HG03460 (cell line): Measurements from ENCODE around the gene GPX4.

Source experiments
- ATAC-seq: cut with Tn5 transposase; IDR thresholded peaks from one replicate; pipeline ENCODE4 v1.9.1; 2021; ENCODE audit not compliant: unreplicated experiment

GPX4 gene

DNA sequence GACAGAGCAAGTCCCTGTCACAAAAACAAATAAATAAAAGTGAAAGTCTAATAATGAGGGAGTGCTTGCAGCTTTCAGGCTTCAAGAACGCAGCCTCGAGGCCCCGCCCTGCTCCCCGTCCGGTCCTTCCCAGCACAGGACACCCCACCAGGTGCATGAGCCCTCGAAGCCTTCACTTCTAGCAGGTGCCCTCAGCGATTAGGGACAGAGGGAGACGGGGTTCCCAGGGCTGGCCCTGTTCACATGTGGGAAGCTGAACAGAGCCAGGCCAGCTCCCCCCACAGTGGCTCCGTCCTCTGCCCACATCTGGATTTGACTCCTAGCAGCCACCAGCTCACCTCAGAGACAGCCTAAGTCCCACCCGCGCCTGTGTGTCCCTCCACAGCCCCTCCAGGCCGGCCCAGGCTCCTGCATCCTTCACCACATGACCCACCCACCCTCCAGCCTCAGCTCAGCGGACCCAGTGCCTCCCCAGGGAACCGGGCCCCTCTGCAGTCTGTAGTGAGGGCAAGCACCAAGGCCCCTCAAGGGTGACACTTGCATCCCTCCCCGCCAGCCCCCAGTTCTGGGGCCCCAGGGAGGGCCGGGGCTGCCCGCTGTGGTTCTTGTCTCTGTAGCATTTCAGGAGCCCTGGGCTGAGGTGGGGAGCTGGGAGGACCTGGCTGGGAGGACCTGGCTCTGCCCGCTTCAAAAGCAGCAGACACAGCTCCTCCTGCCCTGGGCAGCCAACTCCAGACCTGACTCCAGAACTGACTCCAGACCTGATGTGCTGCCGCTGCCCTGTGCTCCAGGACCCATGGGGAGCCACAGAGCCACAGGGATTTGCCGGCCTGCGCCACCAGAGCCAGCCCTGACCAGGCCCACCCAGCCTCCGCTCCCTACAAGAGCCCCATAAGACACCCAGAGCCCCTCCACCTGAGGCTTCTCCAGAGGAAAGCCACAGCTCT, 27.2 kb downstream of the GPX4 start:
- no peak for ATAC-seq

DNA sequence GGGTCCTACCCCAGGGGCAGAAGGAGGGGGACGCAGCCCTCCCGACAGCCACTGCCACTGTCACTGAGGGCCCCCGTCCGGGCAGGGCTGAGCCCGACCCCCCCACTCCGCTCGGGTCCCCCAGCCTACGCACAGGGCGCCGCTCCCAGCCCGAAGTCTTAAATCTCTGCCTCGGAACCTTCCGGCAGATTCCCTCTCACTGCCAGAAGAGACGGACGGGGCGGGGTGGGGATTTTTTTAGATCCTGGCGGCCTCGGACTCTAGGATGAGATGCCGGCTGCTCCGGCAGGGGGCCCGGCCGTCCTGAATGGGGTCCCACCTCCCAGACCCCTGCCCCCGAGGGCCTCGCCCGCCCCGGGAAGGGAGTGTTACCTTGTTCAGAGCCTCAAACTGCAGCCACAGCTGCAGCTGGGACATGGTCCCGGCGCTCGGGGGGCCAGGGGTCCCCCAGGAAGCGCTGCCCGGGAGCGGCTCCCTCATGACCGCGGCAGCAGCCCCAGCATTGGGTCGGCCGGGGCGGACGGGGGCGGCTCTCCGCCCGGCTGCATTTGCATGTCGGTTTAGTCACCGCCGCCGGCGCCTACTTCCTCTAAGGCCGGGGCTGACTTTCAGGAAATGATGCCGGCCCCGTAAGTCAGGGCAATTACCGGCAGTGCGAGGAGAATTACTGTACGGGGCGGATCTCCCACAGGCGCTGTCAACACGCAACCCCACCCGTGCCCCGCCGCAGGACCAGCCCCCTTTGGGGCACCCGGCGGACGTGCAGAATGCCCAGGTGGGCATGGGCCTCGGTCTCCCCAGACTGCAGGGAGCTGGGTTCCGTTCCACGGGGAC, 28.1 kb downstream of the GPX4 start:
- no peak for ATAC-seq

DNA sequence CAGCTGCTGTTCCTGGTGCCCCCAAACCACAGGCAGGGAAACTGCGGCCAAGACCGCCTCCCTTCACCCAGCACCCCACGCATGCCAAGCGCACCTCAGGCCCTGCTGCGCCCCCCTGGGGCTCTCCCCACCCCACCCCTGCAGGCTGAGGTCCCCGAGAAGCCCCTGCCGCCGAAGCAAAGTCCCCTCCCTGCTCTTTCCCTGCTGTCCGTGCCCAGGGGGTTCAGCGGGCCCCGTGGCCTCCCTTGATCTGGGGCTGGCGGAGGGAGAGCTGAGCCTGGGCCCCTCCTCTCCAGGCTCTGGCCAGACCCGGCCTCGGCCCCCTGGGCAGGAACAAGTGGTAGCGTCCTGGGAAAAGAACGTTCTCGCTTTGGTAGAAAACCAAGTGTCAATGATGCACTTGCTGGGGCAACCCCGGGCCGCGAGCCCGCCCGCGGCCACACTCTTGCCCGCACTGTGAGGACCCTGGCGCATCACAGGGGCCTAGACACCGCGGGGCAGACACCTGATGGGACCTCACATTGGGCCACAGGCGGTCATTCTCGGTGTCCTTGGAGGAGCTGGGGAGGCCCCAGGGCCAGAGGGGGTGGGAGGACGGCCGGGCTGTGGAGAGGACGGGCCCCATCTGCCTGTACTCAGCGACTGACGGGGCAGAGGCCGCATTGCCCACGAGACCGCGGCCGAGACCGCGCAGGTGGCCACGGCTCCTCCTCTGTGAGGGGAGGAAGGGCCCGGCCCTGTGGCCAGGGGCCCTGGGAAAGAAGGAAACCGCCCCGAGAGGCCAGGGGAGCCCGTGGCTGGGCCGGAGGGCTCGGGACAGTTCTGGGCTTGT, 29.0 kb downstream of the GPX4 start:
- no peak for ATAC-seq

DNA sequence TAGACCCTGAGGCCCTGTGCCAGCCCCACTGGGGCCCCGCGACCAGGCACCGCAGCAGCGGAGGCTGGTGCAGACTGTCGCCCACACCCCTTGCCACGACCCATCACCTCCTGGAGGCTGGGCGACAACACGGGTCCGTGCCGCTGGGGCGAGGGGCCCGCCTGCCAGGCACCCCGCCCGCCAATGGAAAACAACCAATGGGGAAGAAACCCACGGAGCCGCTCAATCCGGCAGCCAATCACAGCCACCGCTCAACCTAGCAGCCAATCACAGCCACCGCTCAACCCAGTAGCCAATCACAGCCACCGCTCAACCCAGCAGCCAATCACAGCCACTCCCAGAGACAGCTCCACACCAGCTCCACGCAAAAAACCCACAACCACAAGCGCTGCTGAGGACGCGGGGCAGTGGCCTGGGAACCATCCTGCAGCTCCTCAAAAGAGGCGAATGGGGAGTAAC, 29.7 kb downstream of the GPX4 start:
- no peak for ATAC-seq

DNA sequence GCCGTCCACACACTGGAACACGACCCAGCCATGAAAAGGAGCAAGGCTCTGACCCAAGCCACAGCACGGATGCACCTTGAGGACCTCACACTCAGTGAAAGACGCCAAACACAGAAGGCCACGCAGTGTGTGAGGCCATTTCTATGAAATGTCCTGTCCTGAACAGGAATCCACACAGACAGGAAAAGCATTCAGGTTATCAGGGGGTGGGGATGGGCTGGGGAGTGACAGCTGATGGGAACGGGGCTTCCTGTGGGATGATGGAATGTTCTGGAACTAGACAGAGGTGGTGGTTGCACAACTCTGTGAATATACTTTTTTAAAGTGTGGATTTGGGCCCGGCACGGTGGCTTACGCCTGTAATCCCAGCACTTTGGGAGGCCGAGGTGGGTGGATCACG, 30.6 kb downstream of the GPX4 start:
- ATAC-seq: no peak

DNA sequence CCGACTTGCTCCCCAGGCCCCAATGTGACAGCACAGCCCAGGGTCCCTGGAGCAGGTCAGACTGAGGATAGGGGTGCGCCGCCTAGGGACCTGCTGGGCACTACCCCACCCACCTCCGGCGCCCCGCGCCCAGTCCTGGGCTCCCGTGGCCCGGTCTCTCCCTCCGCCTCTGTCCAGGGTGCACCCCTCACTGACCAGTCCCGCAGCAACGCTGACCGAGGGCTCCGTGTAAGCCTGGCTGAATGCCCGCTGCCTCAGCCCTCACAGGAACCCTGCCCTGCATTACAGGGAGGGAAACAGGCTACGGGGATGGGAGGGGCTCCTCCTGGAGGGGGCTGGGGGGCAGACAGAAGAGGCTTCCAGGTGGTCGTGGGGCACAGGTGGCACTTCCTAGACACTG, 31.7 kb downstream of the GPX4 start:
- no peak for ATAC-seq

DNA sequence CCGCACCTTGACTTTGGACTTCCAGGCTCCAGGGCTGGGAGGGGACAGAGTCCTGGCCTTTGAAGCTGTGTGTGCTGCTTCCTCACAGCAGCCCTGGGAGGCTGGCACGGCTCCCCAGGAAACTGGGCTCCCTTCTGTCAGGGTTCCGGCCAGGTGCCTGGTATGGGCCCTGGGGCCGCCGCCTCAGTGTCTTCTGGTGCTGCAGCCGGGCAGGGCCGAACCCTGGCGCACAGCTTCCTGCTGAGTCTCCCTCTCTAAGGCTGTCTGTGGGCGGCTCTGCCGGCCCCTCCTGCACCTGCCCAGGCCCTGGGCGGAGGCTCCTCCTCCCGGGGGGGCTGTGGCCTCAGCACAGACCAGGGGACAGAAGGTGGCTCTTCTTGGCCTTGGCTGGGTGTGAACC, 32.4 kb downstream of the GPX4 start:
- ATAC-seq: no peak

DNA sequence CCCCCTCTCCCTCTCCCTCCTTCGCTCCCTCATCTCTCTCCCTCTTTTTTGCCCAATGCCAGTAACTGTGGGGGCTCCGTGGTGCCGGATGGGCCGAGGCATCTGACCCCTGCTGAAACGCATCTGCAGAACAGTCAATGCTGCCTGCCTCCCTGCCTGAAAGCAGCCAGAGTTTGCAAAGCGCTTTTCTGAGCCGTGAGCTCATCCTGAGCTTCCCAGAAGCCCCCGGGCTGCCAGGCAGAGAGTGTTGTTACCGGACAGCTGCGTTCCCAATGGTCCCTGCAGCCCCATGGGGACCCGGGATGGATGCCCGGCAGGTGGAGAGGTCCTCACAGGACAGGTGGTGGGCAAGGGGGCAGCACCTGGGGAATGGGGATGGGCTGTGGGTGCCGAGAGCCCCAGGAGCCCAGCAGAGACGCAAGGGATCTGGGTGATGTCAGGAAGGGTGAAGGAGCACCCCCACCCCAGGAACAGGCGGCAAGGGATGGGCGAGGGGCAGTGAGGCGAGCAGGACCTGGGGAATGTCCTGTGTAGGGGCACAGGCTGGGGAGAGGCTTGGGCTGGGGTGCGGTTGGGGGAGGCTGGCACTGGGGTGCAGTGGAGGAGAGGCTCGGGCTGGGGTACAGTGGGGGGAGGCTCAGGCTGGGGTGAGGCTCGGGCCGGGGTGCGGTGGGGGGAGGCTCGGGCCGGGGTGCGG, 33.0 kb downstream of the GPX4 start:
- no peak for ATAC-seq

DNA sequence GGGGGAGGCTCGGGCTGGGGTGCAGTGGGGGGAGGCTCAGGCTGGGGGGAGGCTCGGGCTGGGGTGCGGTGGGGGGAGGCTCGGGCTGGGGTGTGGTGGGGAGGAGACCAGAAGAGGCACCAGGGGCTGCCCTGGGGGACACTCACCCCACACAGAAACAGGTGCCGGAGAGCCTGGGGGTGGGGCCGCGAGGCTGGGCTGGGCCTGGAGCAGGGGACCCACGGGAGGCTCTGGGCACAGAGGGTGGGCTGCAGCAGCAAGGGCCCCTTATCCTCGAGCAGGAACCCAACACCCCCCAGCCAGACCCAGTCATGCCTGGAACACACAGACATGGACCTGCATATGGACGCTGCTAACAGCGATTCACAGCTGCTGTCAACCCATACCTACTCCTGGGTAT, 34.3 kb downstream of the GPX4 start:
- no peak for ATAC-seq

DNA sequence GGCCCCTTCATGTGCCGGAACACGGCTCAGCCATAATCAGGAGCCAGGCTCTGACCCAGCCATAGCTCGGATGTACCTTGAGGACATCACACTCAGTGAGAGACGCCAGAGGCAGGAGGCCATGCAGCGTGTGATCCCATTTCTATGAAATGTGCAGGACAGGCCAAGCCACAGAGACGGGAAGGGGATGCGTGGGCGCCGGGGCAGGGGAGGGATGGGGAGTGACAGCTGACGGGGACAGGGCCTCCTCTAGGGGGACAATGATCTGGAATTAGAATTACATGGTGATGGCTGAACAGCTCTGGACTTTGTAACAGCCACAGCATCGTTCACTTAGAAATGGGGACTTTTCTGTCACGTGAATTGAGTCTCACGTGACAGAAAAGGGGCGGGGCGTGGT, 35.3 kb downstream of the GPX4 start:
- no peak for ATAC-seq

DNA sequence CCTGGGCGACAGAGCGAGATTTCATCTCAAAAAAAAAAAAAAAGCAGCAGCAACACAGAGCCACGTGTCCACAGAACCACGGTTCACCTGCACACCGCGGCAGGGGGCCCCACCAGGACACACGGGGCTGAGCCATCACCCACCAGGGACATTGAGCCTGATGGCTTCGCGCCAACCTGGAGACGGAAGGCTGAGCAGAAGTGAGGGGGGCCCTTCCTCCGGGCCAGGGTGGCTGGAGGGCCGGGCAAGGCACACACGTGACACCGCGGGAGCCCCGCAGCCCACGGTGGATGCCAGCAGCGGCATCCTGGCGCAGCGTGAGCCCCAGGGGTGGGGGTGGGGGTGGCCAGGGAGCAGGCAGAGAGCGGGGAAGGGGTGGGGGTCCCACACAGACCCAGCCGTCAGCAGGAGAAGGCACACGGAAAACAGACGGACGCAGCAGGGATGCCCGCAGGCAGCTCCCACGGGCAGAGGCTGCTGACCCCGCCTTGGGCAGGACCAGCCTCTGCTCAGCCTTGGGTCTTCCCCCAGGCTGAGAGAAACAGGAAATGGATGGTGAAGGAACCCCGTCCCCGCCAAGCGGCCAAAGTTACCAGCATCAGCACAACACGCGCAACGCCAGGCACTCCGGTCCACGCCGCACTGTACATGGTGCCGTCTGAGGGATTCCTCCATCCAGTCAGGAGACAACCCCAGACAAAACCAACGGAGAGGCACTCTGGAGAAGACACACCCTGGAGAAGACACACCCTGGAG, 36.7 kb downstream of the GPX4 start:
- ATAC-seq: no peak

DNA sequence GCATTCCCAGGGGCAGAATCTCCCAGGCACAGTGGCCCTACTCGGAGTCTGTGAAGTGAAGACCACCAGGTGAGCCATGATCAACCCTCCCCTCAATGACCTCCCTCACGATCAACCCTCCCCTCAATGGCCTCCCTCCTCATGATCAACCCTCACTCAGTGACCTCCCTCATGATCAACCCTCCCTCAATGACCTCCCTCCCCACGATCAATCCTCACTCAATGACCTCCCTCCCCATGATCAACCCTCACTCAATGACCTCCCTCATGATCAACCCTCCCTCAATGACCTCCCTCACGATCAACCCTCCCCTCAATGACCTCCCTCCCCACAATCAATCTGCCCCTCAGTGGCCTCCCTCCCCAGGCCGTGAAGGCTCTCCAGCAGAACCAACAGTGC, 38.1 kb downstream of the GPX4 start:
- ATAC-seq: no peak

DNA sequence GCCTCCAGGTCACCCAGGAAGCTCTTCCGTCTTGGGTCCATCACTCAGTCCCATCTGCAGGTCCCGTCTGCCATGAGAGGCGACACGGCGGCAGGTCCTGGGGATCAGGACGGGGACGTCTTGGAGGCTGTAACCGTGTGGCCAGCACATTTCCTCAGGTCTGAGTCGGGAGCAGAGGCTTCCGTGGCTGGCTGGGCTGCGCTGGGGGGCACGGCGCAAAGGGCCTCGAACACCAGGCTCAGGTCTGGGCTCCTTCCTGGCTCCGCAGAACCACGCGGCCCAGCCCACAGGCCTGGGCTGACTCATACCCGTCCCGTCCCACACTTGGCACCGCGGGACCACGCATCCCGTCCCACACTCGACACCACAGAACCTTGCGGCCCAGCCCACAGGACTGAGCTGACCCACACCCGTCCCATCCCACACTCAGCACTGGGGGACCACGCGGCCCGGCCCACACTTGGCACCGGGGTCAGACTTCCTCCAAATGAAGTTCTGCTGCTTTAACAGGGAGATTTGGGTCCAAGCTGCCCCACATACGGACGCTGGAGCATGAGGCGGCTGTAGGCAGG, 40.1 kb downstream of the GPX4 start:
- ATAC-seq: no peak

DNA sequence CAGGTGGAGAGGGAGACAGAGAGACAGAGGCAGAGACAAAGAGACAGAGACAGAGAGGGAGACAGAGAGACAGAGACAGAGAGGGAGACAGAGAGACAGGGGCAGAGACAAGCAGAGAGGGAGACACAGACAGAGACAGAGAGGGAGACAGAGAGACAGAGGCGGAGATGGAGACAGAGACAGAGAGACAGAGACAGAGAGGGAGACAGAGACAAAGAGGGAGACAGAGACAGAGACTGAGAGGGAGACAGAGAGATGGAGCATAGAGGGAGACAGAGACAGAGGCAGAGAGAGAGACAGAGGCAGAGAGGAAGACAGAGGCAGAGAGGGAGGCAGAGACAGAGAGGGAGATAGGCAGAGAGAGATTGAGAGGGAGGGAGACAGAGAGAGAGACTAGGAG, 40.9 kb downstream of the GPX4 start:
- no peak for ATAC-seq

DNA sequence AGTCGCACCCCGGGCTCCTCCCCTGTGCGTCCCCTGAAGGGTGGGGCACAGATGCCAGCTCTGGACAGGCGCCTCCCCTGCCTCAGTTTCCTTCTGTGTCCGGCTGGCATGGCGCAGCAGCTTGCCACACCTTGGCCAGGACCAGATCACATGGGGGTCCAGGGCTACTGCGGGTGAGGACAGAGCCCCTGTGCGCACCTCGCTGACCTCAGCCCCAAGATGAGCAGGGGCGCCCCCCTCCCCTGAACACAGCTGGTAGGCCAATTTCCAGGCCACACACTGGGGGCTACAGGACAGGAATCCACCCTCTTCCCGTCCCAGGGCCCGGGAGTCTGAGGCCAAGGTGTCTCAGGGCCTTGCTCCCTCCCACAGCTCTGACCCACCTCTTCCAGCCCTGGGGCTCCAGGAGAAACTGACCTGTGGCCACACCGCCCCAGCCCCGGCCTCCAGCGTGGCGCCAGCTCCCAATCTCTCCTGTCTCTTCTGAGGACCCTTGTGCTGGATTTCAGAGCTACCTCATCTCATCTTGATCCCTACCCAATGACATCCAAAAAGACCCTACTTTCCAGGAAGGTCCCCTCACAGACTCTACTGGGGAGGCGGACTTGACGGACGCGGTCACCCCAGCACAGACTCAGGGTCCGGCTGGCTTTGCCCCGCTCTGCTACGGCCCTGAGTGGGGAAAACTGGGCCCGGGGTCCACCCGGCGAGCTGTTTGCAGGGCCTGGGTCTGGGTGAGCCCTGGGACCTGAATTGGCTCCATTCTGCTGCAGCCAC, 42.0 kb downstream of the GPX4 start:
- no peak for ATAC-seq

DNA sequence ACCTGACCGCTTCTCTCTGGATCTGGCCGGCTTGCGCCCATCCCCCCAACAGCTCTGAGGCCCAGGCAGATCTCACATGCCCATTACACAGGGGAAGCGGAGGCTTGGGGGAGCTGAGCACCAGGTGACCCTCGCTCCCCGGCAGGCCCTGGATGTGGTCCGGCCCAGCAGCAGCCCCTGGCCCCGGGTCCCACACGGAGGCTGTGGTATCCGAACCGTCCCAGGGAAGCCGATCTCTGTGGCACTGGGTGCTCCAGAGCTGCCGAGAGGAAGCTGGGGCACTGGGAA, 42.6 kb downstream of the GPX4 start:
- no peak for ATAC-seq

DNA sequence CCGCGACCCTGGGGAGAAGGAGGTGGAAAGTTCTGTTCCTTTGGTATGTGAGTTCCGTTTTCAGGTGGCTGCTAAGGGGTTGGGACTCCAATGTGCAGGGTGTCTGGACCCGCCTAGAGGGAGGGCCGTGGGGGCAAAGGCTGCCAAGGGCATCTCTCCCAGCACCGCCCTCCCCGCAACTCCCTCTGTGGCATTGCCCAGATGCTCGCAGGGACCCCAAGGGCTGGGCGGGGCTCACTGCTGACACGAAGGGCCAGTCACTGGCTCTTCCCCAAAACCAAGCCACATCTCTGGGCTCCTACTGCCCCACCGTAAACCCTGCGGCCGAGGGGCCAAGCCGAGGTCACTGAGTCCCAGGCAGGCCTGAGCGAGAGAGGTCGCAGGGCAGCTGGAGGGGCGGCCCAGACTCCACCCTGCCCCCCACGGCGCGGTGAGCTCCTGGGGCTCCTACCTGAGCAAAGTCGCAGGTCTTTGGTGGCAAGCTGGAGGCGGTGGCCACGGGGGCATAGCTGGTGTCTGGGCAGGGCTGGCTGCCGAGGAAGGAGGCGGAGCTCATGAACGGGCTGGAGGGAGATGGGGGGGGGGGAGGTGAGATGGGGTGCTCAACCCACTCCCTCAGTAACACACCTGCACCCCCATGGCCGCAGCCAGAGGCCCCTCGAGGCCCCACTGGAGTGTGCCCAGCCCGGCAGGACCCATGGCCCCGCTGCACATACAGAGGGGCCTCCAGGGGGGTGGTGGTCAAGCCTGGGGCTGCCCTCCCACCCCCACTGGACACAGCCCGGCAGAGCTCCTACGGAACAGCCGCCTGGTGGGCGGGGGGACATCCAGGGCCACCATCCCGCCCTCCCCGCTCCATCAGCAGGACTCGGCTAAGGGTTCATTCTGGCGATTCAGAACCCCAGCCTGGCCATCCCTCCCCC, 43.3 kb downstream of the GPX4 start:
- ATAC-seq: no peak
